ENCODE measurements around the gene EMD.

The EMD gene

GRCh38 chrX:154355094-154355775, 23.9 kb upstream of the EMD start:
- no peak for DNase-seq (ENCODE audit: low spot score)

- no peak for DNase-seq (ENCODE audit: low spot score)
These were observed 23.3 kb upstream of the EMD start for GRCh38 chrX:154355776-154356140.

GRCh38 chrX:154356596-154356995, 22.5 kb upstream of the EMD start:
- no peak for DNase-seq (ENCODE audit: low spot score)

GRCh38 chrX:154357205-154357604, 21.9 kb upstream of the EMD start:
- DNase-seq (ENCODE audit: low spot score): no peak

GRCh38 chrX:154358011-154358410, 21.1 kb upstream of the EMD start:
- no peak for DNase-seq (ENCODE audit: low spot score)

GRCh38 chrX:154358829-154359228, 20.3 kb upstream of the EMD start:
- no peak for DNase-seq (ENCODE audit: low spot score)

- DNase-seq (ENCODE audit: low spot score): no peak
These were observed 19.5 kb upstream of the EMD start for GRCh38 chrX:154359362-154360154.

GRCh38 chrX:154360155-154360713, 18.9 kb upstream of the EMD start:
- DNase-seq (ENCODE audit: low spot score): no peak

- DNase-seq (ENCODE audit: low spot score): no peak
These were observed 16.9 kb upstream of the EMD start for GRCh38 chrX:154362085-154362742.

- no peak for DNase-seq (ENCODE audit: low spot score)
These were observed 15.2 kb upstream of the EMD start for GRCh38 chrX:154363706-154364439.

GRCh38 chrX:154365052-154365600, 14.0 kb upstream of the EMD start:
- no peak for DNase-seq (ENCODE audit: low spot score)

GRCh38 chrX:154365997-154366665, 13.0 kb upstream of the EMD start:
- DNase-seq (ENCODE audit: low spot score): no peak

- DNase-seq (ENCODE audit: low spot score): no peak
These were observed 12.4 kb upstream of the EMD start for GRCh38 chrX:154366666-154367055.

- DNase-seq (ENCODE audit: low spot score): no peak
These were observed 11.4 kb upstream of the EMD start for GRCh38 chrX:154367474-154368308.

- DNase-seq (ENCODE audit: low spot score): no peak
These were observed 10.3 kb upstream of the EMD start for GRCh38 chrX:154368630-154369448.

GRCh38 chrX:154369449-154370299, 9.4 kb upstream of the EMD start:
- no peak for DNase-seq (ENCODE audit: low spot score)

- no peak for DNase-seq (ENCODE audit: low spot score)
These were observed 8.6 kb upstream of the EMD start for GRCh38 chrX:154370300-154371016.
